ENCODE data around the gene CNN2.

Gene CNN2

GRCh38 chr19:1061987-1062386 is 35.6 kb downstream of the CNN2 start:
- H3K4me1 ChIP-seq (ENCODE audit: insufficient read depth, low read length) = no peaks in the 10 kb centered on the region
- H3K27ac ChIP-seq (ENCODE audit: low read depth, low read length) = no peak overlapping the region
- H3K27me3 ChIP-seq (ENCODE audit: control insufficient read depth in 1 of 2, insufficient read depth in 2 of 2, low read length in 2 of 2) = peaks cover 17 to 37% of the 10 kb centered on the region in 2 donors
- H3K4me3 ChIP-seq (ENCODE audit: low read depth in 1 of 2, low read length in 2 of 2) = no peak overlapping the region
- H3K9me3 ChIP-seq (ENCODE audit: low read length) = peaks cover 10% of the 10 kb centered on the region
- H3K9ac ChIP-seq (ENCODE audit: low read length) = no peak overlapping the region
- no peaks in the 10 kb centered on the region for H3K36me3 ChIP-seq (ENCODE audit: insufficient read depth, low read length)

DNA sequence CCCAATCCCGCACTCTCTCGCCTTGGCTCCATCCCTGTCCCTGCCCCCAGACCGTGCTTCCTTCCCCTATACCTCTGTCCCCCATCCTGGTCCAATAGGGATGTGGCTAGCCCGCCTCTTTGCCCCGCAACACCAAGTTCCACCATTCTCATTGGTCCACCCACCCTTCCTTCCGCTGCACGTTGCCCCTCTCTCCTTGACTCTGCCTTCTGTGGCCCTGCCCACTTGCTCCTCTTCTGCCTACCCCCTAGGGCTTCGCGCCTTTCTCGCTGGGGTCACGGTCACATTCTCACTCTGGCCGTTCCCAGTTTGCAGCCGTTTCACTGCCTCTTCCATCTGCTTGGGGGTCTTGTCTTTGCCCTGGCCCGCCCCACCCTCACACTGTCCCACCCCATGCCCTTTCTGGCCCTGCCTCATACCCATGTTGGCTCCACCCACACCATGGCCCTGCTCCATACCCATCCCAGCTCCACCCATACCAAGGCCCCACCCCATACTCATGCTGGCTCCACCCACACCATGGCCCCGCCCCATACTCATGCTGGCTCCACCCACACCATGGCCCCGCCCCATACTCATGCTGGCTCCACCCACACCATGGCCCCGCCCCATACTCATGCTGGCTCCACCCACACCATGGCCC is 36.1 kb downstream of the CNN2 start:
- no peaks in the 10 kb centered on the region for H3K4me1 ChIP-seq (ENCODE audit: insufficient read depth, low read length)
- no peak overlapping the region for H3K4me3 ChIP-seq (ENCODE audit: low read depth in 1 of 2, low read length in 2 of 2)
- no peak overlapping the region for H3K27ac ChIP-seq (ENCODE audit: low read depth, low read length)
- H3K9ac ChIP-seq (ENCODE audit: low read length) = no peak overlapping the region
- H3K27me3 ChIP-seq (ENCODE audit: control insufficient read depth in 1 of 2, insufficient read depth in 2 of 2, low read length in 2 of 2) = peaks cover 17 to 42% of the 10 kb centered on the region in 2 donors
- H3K9me3 ChIP-seq (ENCODE audit: low read length) = peaks cover 5% of the 10 kb centered on the region
- H3K36me3 ChIP-seq (ENCODE audit: insufficient read depth, low read length) = no peaks in the 10 kb centered on the region

DNA sequence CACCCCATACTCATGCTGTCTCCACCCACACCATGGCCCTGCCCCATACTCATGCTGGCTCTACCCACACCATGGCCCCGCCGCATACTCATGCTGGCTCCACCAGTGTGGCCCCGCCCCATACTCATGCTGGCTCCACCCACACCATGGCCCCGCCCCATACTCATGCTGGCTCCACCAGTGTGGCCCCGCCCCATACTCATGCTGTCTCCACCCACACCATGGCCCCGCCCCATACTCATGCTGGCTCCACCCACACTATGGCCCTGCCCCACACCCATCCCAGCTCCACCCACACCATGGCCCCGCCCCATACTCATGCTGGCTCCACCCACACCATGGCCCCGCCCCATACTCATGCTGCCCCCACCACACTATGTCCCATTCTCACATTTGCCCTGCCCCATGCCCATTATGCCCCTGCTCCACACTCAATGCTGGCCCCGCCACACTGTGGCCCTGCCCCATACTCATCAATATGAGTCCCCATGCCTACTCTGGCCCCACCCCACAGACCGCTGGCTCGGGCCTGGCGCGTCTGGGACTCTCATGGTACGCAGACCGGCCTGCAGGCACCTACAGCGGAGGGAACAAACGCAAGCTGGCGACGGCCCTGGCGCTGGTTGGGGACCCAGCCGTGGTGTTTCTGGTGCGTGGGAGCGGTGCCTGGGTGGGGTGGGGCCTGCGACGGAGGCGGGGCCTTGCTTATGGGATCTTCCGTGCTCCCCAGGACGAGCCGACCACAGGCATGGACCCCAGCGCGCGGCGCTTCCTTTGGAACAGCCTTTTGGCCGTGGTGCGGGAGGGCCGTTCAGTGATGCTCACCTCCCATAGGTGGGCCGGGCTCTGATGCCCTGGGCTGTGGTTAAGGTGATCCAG is 36.9 kb downstream of the CNN2 start:
- Histone ChIP-seq H3K4me1 (ENCODE audit: insufficient read depth, low read length) (no peaks in the 10 kb centered on the region), H3K36me3 (ENCODE audit: insufficient read depth, low read length) (no peaks in the 10 kb centered on the region), H3K27ac (ENCODE audit: low read depth, low read length) (no peak overlapping the region), H3K4me3 (ENCODE audit: low read depth in 1 of 2, low read length in 2 of 2) (no peak overlapping the region), H3K27me3 (ENCODE audit: control insufficient read depth in 1 of 2, insufficient read depth in 2 of 2, low read length in 2 of 2) (peaks cover 24 to 50% of the 10 kb centered on the region in 2 donors), H3K9ac (ENCODE audit: low read length) (no peak overlapping the region), H3K9me3 (ENCODE audit: low read length) (no peaks in the 10 kb centered on the region)

DNA sequence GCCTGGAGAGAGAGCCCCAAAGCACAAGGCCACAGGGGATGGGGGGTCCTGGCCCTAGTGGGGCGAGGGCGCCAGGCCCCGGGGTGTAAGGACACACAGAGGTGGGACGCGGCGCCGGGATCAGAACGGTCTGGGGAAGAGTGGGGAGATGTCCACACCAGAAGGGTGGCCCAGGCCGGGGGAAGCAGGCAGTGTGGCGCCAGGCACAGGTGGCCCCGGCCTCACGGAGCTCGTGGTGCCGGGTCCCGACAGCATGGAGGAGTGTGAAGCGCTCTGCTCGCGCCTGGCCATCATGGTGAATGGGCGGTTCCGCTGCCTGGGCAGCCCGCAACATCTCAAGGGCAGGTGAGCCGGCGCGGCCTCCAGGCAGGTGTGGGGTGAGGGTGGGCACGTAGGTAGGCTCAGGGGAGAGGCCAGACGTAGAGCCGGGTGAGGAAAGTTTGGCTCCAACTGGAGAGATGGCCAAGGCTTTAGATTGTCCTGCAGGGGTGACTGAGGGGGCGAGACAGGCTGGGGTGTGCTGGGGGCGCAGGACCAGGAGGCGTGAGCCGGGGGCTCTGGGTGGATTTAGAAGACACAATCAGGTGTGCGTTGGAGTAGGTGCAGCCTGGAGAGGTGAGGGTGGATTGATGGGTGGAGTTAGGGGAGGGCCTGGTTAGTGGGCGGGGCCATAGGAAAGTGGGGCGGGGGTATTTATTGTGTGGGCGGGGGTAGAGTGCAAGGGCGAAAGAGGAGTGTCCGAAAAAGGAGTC is 37.7 kb downstream of the CNN2 start:
- Histone ChIP-seq H3K4me3 (ENCODE audit: low read depth in 1 of 2, low read length in 2 of 2) (no peak overlapping the region), H3K27ac (ENCODE audit: low read depth, low read length) (no peak overlapping the region)

GRCh38 chr19:1064661-1065605 is 38.5 kb downstream of the CNN2 start:
- Histone ChIP-seq H3K27ac (ENCODE audit: low read depth, low read length) (no peak overlapping the region), H3K4me1 (ENCODE audit: insufficient read depth, low read length) (no peaks in the 10 kb centered on the region), H3K4me3 (ENCODE audit: low read depth in 1 of 2, low read length in 2 of 2) (no peak overlapping the region), H3K9ac (ENCODE audit: low read length) (no peak overlapping the region), H3K27me3 (ENCODE audit: control insufficient read depth in 1 of 2, insufficient read depth in 2 of 2, low read length in 2 of 2) (peaks cover 33 to 66% of the 10 kb centered on the region in 2 donors), H3K36me3 (ENCODE audit: insufficient read depth, low read length) (no peaks in the 10 kb centered on the region), H3K9me3 (ENCODE audit: low read length) (no peaks in the 10 kb centered on the region)

More for the DNA sequence above, 37.7 kb downstream of the CNN2 start:
- H3K9ac ChIP-seq (ENCODE audit: low read length) = no peak overlapping the region
- H3K36me3 ChIP-seq (ENCODE audit: insufficient read depth, low read length) = no peaks in the 10 kb centered on the region
- no peaks in the 10 kb centered on the region for H3K9me3 ChIP-seq (ENCODE audit: low read length)
- no peaks in the 10 kb centered on the region for H3K4me1 ChIP-seq (ENCODE audit: insufficient read depth, low read length)
- peaks cover 31 to 58% of the 10 kb centered on the region in 2 donors for H3K27me3 ChIP-seq (ENCODE audit: control insufficient read depth in 1 of 2, insufficient read depth in 2 of 2, low read length in 2 of 2)

GRCh38 chr19:1065606-1066109 is 39.2 kb downstream of the CNN2 start:
- no peak overlapping the region for H3K27ac ChIP-seq (ENCODE audit: low read depth, low read length)
- no peaks in the 10 kb centered on the region for H3K9me3 ChIP-seq (ENCODE audit: low read length)
- H3K4me3 ChIP-seq (ENCODE audit: low read depth in 1 of 2, low read length in 2 of 2) = no peak overlapping the region
- H3K36me3 ChIP-seq (ENCODE audit: insufficient read depth, low read length) = no peaks in the 10 kb centered on the region
- no peaks in the 10 kb centered on the region for H3K4me1 ChIP-seq (ENCODE audit: insufficient read depth, low read length)
- peaks cover 36 to 74% of the 10 kb centered on the region in 2 donors for H3K27me3 ChIP-seq (ENCODE audit: control insufficient read depth in 1 of 2, insufficient read depth in 2 of 2, low read length in 2 of 2)
- no peak overlapping the region for H3K9ac ChIP-seq (ENCODE audit: low read length)

DNA sequence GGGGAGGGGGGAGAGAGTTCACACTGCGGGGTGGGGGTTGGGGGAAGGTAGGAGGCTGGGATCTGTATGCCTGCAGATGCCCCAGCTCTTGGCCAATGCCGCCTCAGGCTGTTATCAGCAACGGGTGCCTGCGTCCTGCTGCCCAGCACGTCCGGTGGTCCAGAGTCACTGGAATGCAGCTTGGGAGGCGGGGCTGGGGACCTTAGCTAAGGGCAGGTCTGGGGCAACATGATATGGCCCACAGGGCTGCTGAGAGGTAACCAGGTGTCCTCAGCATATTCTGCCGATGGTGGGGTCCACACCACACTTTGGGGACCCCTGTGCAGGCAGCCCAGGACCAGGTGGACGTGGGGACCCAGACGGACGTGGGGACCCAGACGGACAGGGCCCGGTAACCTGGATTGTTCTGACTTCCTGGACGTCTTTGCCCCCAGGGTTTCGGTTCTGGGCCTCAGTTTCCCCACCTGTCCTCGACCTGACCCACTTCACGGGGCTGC is 39.9 kb downstream of the CNN2 start:
- Histone ChIP-seq H3K9me3 (ENCODE audit: low read length) (no peaks in the 10 kb centered on the region), H3K4me1 (ENCODE audit: insufficient read depth, low read length) (no peaks in the 10 kb centered on the region), H3K4me3 (ENCODE audit: low read depth in 1 of 2, low read length in 2 of 2) (no peak overlapping the region), H3K9ac (ENCODE audit: low read length) (no peak overlapping the region), H3K27ac (ENCODE audit: low read depth, low read length) (no peak overlapping the region), H3K36me3 (ENCODE audit: insufficient read depth, low read length) (no peaks in the 10 kb centered on the region), H3K27me3 (ENCODE audit: control insufficient read depth in 1 of 2, insufficient read depth in 2 of 2, low read length in 2 of 2) (peaks cover 39 to 79% of the 10 kb centered on the region in 2 donors)

DNA sequence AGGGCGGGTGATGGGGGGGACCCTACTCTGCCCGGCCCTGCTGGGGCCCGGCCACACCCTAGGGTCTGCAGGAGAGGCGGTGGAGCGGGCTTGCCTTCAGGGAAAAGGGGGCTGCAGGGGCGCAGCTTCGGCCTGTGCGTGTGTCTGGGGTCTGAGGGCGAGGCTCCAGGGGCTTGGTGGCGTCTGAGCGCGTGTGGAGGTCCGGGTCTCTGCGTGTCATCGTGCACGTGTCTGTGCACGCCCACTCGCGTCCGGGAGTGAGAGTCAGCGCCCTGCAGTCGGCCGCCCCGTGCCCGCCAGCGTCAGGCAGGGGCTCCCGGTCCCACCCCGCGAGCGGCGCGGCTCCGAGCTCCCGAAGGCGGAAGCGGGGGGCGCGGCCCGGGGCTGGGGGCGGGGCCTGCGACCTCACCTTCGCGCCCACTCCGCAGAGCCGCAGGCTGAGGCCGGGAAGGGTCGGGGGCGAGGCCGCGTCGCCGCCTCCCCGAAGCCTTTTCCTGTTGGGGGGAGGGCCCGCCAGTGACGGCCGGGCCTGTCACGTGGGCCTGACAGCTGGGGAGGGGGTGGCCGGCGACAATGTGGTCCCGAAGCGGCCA is 40.4 kb downstream of the CNN2 start, which contains the start of gene ARHGAP45:
ARHGAP45 (plus strand) TSS at position 420 of the 593 bp plus-strand sequence. CDS start 239 bp downstream, outside the sequence.
- Histone ChIP-seq H3K9ac (ENCODE audit: low read length) (no peak within 1 kb of the TSS), H3K27me3 (ENCODE audit: control insufficient read depth in 1 of 2, insufficient read depth in 2 of 2, low read length in 2 of 2) (peaks cover 39 to 84% of the 10 kb centered on the region in 2 donors), H3K4me3 (ENCODE audit: low read depth in 1 of 2, low read length in 2 of 2) (peak within 1 kb of the TSS in 1 of 2 donors; percentile 7)

GRCh38 chr19:1067341-1067957 is 41.0 kb downstream of the CNN2 start:
- no peak overlapping the region for H3K27ac ChIP-seq (ENCODE audit: low read depth, low read length)

More for the DNA sequence above, 40.4 kb downstream of the CNN2 start, which contains the start of gene ARHGAP45:
- Histone ChIP-seq H3K27ac (ENCODE audit: low read depth, low read length) (no peak within 1 kb of the TSS), H3K4me1 (ENCODE audit: insufficient read depth, low read length) (peaks cover 4% of the 10 kb centered on the region), H3K9me3 (ENCODE audit: low read length) (no peaks in the 10 kb centered on the region), H3K36me3 (ENCODE audit: insufficient read depth, low read length) (no peaks in the 10 kb centered on the region)

More at GRCh38 chr19:1067341-1067957, 41.0 kb downstream of the CNN2 start:
- H3K9me3 ChIP-seq (ENCODE audit: low read length) = no peaks in the 10 kb centered on the region
- peaks cover 39 to 90% of the 10 kb centered on the region in 2 donors for H3K27me3 ChIP-seq (ENCODE audit: control insufficient read depth in 1 of 2, insufficient read depth in 2 of 2, low read length in 2 of 2)
- peak overlapping the region in 1 of 2 donors; percentile 7 for H3K4me3 ChIP-seq (ENCODE audit: low read depth in 1 of 2, low read length in 2 of 2)
- no peaks in the 10 kb centered on the region for H3K36me3 ChIP-seq (ENCODE audit: insufficient read depth, low read length)
- no peak overlapping the region for H3K9ac ChIP-seq (ENCODE audit: low read length)
- H3K4me1 ChIP-seq (ENCODE audit: insufficient read depth, low read length) = peaks cover 4% of the 10 kb centered on the region

Data from muscle layer of colon (tissue), 2 donors.